Measurements from ENCODE around the gene MORC4.

- TF ChIP-seq CTCF (conservative IDR thresholded peaks at IDR 0.05; ENCODE audit: low read depth, low read length): no peak
- TF ChIP-seq BHLHE40 (IDR thresholded peaks at IDR 0.05; ENCODE audit: low read depth, low read length): no peak
- TF ChIP-seq USF2 (IDR thresholded peaks at IDR 0.05; ENCODE audit: low read depth, low read length): no peak
- TF ChIP-seq SMC3 (IDR thresholded peaks at IDR 0.05; ENCODE audit: low read depth, low read length): no peak
- no peak for TF ChIP-seq NFE2L2 (IDR thresholded peaks at IDR 0.05; ENCODE audit: low read depth, low read length)
- TF ChIP-seq RCOR1 (IDR thresholded peaks at IDR 0.05; ENCODE audit: insufficient replicate concordance, low read length): no peak
- no peak for TF ChIP-seq POLR2A (IDR thresholded peaks at IDR 0.05; ENCODE audit: low read depth, low read length)
- TF ChIP-seq MAFK (IDR thresholded peaks at IDR 0.05; ENCODE audit: low read depth, low read length): no peak
- no peak for TF ChIP-seq CEBPB (IDR thresholded peaks at IDR 0.05; ENCODE audit: low read depth, low read length)
- TF ChIP-seq CHD1 (IDR thresholded peaks at IDR 0.05; ENCODE audit: low read depth, low read length): no peak
- no peak for TF ChIP-seq ELK1 (IDR thresholded peaks at IDR 0.05; ENCODE audit: borderline replicate concordance, low read depth, low read length)
- no peak for TF ChIP-seq RAD21 (IDR thresholded peaks at IDR 0.05; ENCODE audit: low read length)
These were observed 44.8 kb downstream of the MORC4 start for GRCh38 chrX:106955004-106955772.
